ENCODE results near the gene PIK3R3.

- no peak for TF ChIP-seq RFX5 (IDR thresholded peaks at IDR 0.05)
- TF ChIP-seq, protein P1, sequence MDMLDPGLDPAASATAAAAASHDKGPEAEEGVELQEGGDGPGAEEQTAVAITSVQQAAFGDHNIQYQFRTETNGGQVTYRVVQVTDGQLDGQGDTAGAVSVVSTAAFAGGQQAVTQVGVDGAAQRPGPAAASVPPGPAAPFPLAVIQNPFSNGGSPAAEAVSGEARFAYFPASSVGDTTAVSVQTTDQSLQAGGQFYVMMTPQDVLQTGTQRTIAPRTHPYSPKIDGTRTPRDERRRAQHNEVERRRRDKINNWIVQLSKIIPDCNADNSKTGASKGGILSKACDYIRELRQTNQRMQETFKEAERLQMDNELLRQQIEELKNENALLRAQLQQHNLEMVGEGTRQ (IDR thresholded peaks at IDR 0.05) = no peak
- TF ChIP-seq RCOR1 (IDR thresholded peaks at IDR 0.05; ENCODE audit: low read depth, low read length) = no peak
- TF ChIP-seq CTCF (IDR thresholded peaks at IDR 0.05) = no peak
- no peak for TF ChIP-seq POLR2AphosphoS2 (conservative IDR thresholded peaks at IDR 0.05; ENCODE audit: low read length)
- no peak for TF ChIP-seq KDM5A (IDR thresholded peaks at IDR 0.05)
- no peak for TF ChIP-seq MYC (IDR thresholded peaks at IDR 0.05; ENCODE audit: borderline replicate concordance, low read length)
- TF ChIP-seq MAFK (IDR thresholded peaks at IDR 0.05; ENCODE audit: partially characterized antibody) = no peak
- TF ChIP-seq HOXA7 (CRISPR knock-in tag; IDR thresholded peaks at IDR 0.05) = no peak
- no peak for TF ChIP-seq REST (IDR thresholded peaks at IDR 0.05)
- no peak for TF ChIP-seq CEBPB (IDR thresholded peaks at IDR 0.05)
- no peak for TF ChIP-seq EP300 (IDR thresholded peaks at IDR 0.05)
- TF ChIP-seq RAD21 (conservative IDR thresholded peaks at IDR 0.05 in 1 of 2, IDR thresholded peaks at IDR 0.05 in 1 of 2) = no peak
Observed at GRCh38 chr1:46005594-46005993, 126.8 kb downstream of the PIK3R3 start.

Measured in A549 (cell line).